OCI-LY1 (cell line): ENCODE results near the gene ROR2.

Experiments
- CTCF ChIP-seq: fragments of 200-600 bp; sonication (generic), shearing (Covaris generic); IDR thresholded peaks from 2 replicates; pipeline ENCODE4 v1.5.1; 2017; ENCODE audit warnings: mild to moderate bottlenecking, antibody characterized with exemption, low read length, moderate library complexity, mixed read lengths
- EZH2 ChIP-seq: fragments of 200-600 bp; sonication (generic), shearing (Covaris generic); IDR thresholded peaks from 2 replicates; pipeline ENCODE4 v1.8.0; 2017; ENCODE audit warnings: borderline replicate concordance, mixed run types, mild to moderate bottlenecking, antibody characterized with exemption, low read length, moderate library complexity, mixed read lengths

- TF ChIP-seq EZH2 (no peak), CTCF (no peak)
Measured at GRCh38 chr9:91924090-91924489, 25.9 kb downstream of the ROR2 start.
